HG02678 (cell line): Measurements from ENCODE around the gene FSHB.
"Not testable (repeated sequence)": the region's sequence is repeated elsewhere in the genome, so short reads cannot be mapped to it uniquely, and the experiment has no call there.

Source experiments
- ATAC-seq: cut with Tn5 transposase; IDR thresholded peaks from one replicate; pipeline ENCODE4 v1.9.1; 2021; ENCODE audit warnings: mild to moderate bottlenecking, moderate library complexity; ENCODE audit not compliant: unreplicated experiment

The FSHB gene

GRCh38 chr11:30261821-30262220 lies 31.0 kb downstream of the FSHB start:
- no peak for ATAC-seq

- not testable (repeated sequence) for ATAC-seq
Observed at GRCh38 chr11:30268638-30269037, 37.8 kb downstream of the FSHB start.

- ATAC-seq: no peak
Observed at GRCh38 chr11:30270671-30271070, 39.9 kb downstream of the FSHB start.

- no peak for ATAC-seq
Observed at GRCh38 chr11:30277176-30277575, 46.4 kb downstream of the FSHB start.

- ATAC-seq: no peak
Observed at GRCh38 chr11:30279796-30280195, 49.0 kb downstream of the FSHB start.

GRCh38 chr11:30281476-30282288 lies 50.9 kb downstream of the FSHB start:
- ATAC-seq: peak; percentile 26

GRCh38 chr11:30282289-30282631 lies 51.4 kb downstream of the FSHB start:
- ATAC-seq: peak; percentile 89
